HG03175 (cell line): Measurements from ENCODE around the gene SPATA20.

Experiments used
- ATAC-seq: cut with Tn5 transposase; IDR thresholded peaks from one replicate; pipeline ENCODE4 v1.9.1; 2021; ENCODE audit warnings: mild to moderate bottlenecking, moderate library complexity; ENCODE audit not compliant: unreplicated experiment

Gene SPATA20

GRCh38 chr17:50519141-50519834 lies 27.7 kb upstream of the SPATA20 start:
- no peak for ATAC-seq

DNA sequence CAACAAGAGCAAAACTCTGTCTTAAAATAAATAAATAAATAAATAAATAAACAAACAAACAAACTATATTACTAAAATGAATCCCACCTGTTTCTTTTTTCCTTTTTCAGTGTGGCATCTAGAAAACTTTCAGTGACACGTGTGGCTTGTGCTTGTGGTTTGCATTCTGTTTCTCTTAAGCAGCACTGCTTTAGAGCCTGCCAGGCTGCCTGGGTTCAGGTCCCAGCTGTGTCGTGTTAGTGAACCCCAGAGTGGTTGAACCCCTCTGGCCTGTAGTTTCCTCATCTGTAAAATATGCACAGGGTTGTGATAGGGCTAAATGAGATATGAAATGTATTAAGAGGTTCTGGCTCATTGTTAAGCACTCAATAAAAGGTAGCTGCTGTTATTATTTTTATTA lies 26.5 kb upstream of the SPATA20 start:
- no peak for ATAC-seq

DNA sequence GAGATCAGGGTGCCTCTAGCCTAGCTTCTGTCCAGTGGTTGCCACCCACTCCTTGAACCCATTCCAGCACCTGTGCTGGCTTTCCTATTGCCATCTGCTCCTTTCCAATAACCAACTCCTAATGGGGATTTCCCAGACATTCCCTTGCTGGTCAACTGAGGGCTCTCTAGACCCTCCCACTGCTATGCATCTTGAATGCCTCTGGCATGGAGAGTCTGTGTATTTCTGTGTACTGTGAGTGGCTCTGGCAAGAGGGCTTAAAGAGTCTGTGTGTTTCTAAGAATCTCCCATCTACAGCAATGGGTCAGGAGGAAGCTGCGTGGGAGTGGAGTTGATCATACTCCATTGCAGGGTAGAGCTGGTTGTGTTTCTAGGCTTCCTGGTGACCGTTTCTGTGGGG lies 25.5 kb upstream of the SPATA20 start:
- ATAC-seq, result no peak

GRCh38 chr17:50522766-50523165 lies 24.2 kb upstream of the SPATA20 start:
- ATAC-seq, result no peak

DNA sequence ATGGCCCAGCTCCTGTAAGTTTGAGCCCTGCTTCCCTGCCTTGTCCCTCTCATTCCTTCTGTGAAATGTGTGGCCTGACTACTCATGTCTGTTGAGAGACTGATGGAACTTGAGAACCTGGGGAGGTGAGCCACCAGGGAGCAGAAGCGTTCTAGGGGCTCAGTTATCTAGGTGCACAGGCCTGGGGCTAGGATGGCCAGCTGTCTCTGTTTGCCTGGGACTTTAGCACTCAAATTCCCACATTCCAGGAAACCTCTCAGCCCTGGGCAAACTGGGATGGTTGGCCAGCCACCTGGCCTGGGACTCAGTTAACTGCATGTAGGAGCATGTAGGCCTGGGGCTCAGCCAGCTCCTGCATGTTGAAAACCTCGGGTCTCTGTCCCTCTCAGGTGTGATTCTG lies 23.8 kb upstream of the SPATA20 start:
- no peak for ATAC-seq

DNA sequence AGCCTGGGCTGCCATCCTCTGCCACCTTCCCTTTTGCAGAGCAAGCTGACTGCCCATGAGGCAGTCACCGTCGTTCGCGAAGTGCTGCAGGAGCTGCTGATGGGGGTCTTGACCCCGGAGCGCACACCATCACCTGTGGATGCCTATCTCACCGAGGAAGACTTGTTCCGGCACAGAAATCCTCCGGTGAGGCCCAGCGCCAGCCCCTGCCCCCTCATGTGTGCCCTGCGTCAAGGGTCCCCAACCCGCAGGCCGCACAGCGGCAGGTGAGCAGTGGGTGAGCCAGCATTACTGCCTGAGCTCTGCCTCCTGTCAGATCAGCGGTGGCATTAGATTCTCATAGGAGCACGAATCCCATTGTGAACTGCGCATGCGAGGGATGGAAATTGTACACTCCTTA lies 22.1 kb upstream of the SPATA20 start:
- ATAC-seq, result no peak

DNA sequence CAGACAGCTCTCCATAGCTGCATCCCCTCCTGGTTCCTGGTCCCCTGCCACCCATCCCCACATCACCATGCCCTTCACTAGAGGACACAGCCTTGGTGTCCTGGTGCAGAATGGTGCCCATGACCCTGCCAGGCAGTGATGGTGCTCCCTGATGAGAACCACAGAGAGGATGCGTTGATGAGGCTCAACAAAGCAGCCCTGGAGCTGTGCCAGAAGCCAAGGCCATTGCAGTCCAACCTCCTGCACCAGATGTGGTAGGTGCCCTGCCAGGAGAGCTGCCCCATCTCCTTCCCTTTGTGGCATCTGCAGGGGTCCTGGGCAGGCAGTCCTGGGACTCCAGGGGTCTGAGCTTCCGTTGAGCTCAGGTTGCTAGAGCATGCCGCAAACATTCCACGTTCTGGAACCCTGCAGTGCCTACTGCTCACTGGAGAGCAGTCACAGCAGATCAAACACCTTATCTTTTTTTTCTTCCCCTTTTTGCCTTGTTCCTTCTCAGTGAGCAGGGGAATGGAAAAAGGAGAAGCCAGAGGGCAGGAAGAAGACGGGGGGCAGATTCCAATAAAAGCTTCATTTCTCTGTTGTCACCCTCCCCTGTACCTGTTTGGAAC lies 19.7 kb upstream of the SPATA20 start:
- ATAC-seq, result no peak

- no peak for ATAC-seq
Observed at GRCh38 chr17:50527949-50528474, 19.0 kb upstream of the SPATA20 start.

DNA sequence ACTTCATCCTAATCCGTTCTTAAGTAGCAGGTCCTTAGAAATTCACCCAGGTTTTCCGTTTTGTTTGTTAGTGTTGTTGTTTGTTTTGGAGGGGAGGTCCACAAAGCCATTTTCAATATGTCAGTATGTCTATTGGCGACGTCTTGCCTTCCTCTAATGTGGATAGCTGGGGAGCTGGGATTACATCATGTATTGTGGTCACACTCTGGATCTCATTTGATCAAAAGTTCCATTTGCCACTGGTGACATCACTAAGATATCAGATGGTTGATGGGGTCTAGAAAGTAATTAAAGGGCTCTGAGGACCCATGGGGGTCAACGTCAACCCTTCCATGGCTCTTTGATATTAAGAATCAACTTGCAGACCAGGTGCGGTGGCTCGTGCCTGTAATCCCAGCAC lies 17.1 kb upstream of the SPATA20 start:
- ATAC-seq, result no peak

- no peak for ATAC-seq
Observed at GRCh38 chr17:50531428-50532025, 15.4 kb upstream of the SPATA20 start.

- no peak for ATAC-seq
Observed at GRCh38 chr17:50532452-50533024, 14.4 kb upstream of the SPATA20 start, which contains the start of gene EPN3. Gene EPN3 (plus strand): TSS chr17:50532735. CDS start chr17:50536557, 3,822 bp downstream.

GRCh38 chr17:50533185-50533584 lies 13.8 kb upstream of the SPATA20 start:
- ATAC-seq, result no peak

DNA sequence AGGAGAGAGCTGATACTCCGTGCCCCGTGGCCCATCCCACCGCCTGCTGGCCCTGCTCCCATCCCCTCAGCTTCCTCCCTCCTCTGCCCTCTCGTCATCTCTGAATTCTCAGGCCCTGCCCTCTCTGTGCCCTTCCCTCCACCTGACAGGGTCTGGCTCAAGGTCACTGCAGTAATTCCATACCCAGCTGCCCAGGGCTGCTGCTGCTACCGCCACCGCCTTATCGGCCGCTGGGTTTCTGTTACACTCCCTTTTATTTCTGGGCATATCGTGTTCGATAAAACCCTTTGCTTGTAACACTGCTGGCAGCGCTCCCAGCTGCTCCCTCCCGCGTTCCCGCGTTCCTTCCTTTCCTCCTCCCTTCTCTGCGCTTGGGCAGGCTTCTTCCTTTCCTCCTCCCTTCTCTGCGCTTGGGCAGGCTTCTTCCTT lies 13.2 kb upstream of the SPATA20 start:
- no peak for ATAC-seq

GRCh38 chr17:50534222-50534978 lies 12.6 kb upstream of the SPATA20 start:
- no peak for ATAC-seq

DNA sequence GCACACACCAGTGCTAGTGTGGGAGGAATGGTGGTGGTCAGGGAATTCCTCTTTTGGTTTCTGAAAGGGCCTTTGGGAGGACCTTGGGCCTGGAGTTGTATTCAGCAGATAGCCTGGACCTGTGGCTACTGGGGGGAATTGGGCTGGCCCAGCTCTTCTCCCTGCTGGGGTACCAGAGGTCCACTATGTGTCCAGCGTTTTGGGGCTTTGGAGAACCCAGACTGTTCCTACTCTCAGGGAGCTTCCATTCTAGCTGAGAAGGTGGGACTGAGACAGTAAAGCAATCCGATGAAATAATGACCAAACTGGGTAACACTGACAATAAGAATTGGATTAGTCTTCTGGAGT lies 12.0 kb upstream of the SPATA20 start:
- no peak for ATAC-seq

DNA sequence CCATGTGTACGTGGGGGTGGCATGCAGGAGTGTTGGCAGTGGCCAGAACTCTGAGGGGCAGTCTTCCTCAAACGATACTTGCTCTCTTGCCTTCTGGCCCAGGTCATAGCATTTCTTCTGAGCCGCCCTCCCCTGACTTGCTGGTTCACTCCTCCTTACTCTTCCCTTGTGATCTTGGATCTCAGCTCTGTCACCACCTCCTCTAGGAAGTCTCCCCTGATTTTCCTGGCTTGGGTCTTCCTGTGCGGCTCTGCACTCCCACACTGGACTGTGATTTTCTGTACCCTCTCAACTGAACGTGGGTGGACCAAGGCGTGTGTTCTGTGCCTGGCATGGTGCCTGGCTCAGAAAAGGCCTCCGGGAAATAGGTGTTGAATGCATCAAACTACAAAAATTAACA lies 11.6 kb upstream of the SPATA20 start:
- no peak for ATAC-seq

DNA sequence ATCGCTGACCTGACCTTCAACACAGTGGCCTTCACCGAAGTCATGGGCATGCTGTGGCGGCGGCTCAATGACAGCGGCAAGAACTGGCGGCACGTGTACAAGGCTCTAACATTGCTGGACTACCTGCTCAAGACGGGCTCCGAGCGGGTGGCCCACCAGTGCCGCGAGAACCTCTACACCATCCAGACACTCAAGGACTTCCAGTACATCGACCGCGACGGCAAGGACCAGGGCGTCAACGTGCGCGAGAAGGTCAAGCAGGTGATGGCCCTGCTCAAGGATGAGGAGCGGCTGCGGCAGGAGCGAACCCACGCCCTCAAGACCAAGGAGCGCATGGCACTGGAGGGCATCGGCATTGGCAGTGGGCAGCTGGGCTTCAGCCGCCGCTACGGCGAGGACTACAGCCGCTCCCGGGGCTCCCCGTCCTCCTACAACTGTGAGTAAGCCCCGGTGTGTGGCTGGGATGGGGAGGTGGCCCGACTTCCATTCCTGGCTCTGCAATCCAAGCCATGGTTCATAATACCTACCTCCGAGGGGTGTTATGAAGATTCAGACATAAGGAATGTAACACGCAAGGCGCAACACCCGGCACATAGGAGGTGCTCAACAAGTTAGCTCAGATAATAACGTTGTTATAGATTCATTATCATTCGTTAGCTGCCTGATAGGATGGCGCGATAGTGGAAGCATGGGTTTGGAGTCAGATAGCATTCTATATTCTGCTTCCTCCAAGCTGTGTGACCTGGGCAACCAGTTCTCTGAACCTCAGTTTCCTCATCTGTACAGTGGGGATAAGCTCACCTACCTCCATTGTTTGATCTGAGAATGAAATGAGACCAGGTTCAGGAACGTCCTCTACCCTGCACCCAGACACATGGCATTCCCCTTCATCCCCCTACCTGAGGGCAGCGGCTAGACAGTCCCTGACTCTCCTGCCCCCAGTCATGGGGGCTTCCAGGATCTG lies 10.0 kb upstream of the SPATA20 start:
- no peak for ATAC-seq

DNA sequence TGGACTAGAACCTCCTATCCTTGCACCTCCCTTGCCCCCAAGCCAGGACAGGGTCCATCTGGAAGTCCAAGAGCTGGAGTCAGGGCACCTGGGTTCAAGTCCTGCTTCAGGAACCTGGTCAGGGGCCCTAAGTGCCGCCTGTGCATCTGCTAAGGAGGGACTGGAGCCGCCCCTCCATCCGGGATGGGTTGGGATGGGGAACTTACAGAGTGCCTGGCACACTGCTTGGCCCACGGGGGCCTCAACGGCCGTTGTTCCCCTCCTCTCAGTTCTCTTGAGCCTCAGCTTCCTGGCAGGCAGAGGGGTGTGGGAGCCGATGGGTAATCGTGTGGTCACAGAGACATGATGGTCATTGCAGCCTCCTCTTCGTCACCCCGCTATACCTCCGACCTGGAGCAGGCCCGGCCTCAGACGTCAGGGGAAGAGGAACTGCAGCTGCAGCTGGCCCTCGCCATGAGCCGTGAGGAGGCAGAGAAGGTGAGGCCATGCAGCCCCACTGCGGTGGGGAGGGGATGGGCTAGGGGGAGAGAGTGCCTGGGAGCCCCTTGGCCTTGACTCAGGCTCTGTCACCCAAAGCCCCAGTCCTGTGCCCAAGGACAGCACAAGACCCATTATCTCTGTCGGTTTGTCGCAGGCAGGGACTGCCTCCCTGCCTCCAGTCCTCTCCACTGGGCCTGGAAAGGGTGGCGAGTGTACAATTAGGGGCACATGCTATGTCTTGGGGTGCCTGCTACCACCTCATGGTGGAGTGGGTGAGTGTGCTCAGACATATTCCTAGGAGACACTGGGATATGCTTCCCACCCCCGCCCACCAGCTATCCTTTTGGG lies 9.0 kb upstream of the SPATA20 start:
- ATAC-seq, result no peak
